Esophagus (tissue), 2 donors: ENCODE results near the gene CLRN2. TPM values are rescaled to one million over a fixed set of nuclear protein-coding genes. Genes with fewer than 3 reads are reported as not detected.
"Not testable (repeated sequence)": the region's sequence is repeated elsewhere in the genome, so short reads cannot be mapped to it uniquely, and the experiment has no call there.

Experiments used
- H3K27ac ChIP-seq, 2 donors: one replicate each; pipeline ENCODE4 v1.5.1; 2013; ENCODE audit warnings: low read depth in 2 of 2, mild to moderate bottlenecking in 2 of 2, inconsistent platforms in 1 of 2, low read length in 1 of 2, moderate library complexity in 1 of 2
- H3K27me3 ChIP-seq, 2 donors: one replicate each; pipeline ENCODE4 v1.6.1; 2013; ENCODE audit warnings: low read length in 2 of 2, control low read depth in 1 of 2, mild to moderate bottlenecking in 1 of 2; ENCODE audit not compliant: insufficient read depth in 2 of 2, control insufficient read depth in 1 of 2
- H3K36me3 ChIP-seq, 2 donors: one replicate each; pipeline ENCODE4 v1.6.1; 2013; ENCODE audit warnings: low read length in 1 of 2; ENCODE audit not compliant: control insufficient read depth in 2 of 2, insufficient read depth in 2 of 2
- H3K4me1 ChIP-seq, 2 donors: one replicate each; pipeline ENCODE4 v1.6.1; 2013; ENCODE audit warnings: low read length in 1 of 2; ENCODE audit not compliant: control insufficient read depth in 2 of 2, insufficient read depth in 2 of 2
- H3K4me3 ChIP-seq, 2 donors: one replicate each; pipeline ENCODE4 v1.5.1; 2013; ENCODE audit warnings: low read length in 2 of 2, mild to moderate bottlenecking in 2 of 2, low read depth in 1 of 2, moderate library complexity in 1 of 2
- H3K9me3 ChIP-seq, 2 donors: one replicate each; pipeline ENCODE4 v1.6.1; 2013; ENCODE audit warnings: mild to moderate bottlenecking in 2 of 2, low read depth in 1 of 2, low read length in 1 of 2, moderate library complexity in 1 of 2; ENCODE audit not compliant: control insufficient read depth in 2 of 2, insufficient read depth in 1 of 2
- WGBS, 2 donors: extraction: QIAGEN DNeasy Blood & Tissue Kit; methylation state at CpG; one replicate each; pipeline ENCODE4 v1.1.7; 2013; 5-methylcytosine and 5-hydroxymethylcytosine counted together
- polyA plus RNA-seq, 2 donors: library from polyadenylated mRNA; stranded (reverse); fragments of 200-250 nt; gene quantifications; one replicate each; pipeline ENCODE4 v1.2.3, GENCODE V29; 2013
- donor health status: healthy with polysubstance abuse.
- donor health status: Bipolar disorder and iron deficiency.

Gene CLRN2
- polyA plus RNA-seq, 2 donors, result not detected

- Histone ChIP-seq H3K27me3 (no peaks in the 10 kb centered on the region), H3K4me1 (no peaks in the 10 kb centered on the region), H3K36me3 (no peaks in the 10 kb centered on the region), H3K4me3 (no peak overlapping the region), H3K27ac (no peak overlapping the region), H3K9me3 (no peaks in the 10 kb centered on the region)
- WGBS, 2 donors, result 91 to 95% methylated on average over 4 of the region's 4 CpGs
Observed at GRCh38 chr4:17574206-17574605, 59.2 kb downstream of the CLRN2 start.

GRCh38 chr4:17575177-17575576, 60.2 kb downstream of the CLRN2 start:
- WGBS, 2 donors, result 93 to 94% methylated on average over 12 of the region's 12 CpGs
- not testable (repeated sequence) for H3K36me3 ChIP-seq, H3K4me1 ChIP-seq, H3K27ac ChIP-seq, H3K4me3 ChIP-seq, H3K27me3 ChIP-seq, H3K9me3 ChIP-seq

Other genes with a start within 250 kb of the CLRN2 start
- gene QDPR, start 3.1 kb upstream of the CLRN2 start, polyA plus RNA-seq, result 10 to 100 TPM in 1 of 2 donors, 1 to 10 TPM in 1; 5.5 to 16.0 TPM
- 10 to 100 TPM in 1 of 2 donors, 1 to 10 TPM in 1; 8.2 to 29.8 TPM for gene LAP3, start 62.0 kb downstream of the CLRN2 start, polyA plus RNA-seq
- gene MED28, start 99.5 kb downstream of the CLRN2 start, polyA plus RNA-seq, result 1 to 10 TPM; 5.0 to 9.8 TPM